OCI-LY7 (cell line): ENCODE measurements around the gene PRM2. TPM values are rescaled to one million over a fixed set of nuclear protein-coding genes. Genes with fewer than 3 reads are reported as not detected.
A peak's percentile ranks its signal among the peaks of the same experiment; 100 is the strongest.

Experiments used
- BruUV-seq: library from RNA; stranded (reverse); fragments of 400-500 nt; replicated peaks from 2 replicates; lab custom pipeline; 2021; lab: Mats Ljungman, UMichigan
- CTCF ChIA-PET: fragments of 300-600 bp; sonication (Branson Sonifier 250); formaldehyde crosslinking; loops from one replicate; lab custom pipeline; 2022; ENCODE audit warnings: antibody characterized with exemption; ENCODE audit not compliant: unreplicated experiment; lab: Charles Lee
- POLR2A ChIA-PET: fragments of 300-600 bp; sonication (Branson Sonifier 250); formaldehyde crosslinking; loops from one replicate; lab custom pipeline; 2022; ENCODE audit warnings: antibody characterized with exemption; lab: Charles Lee
- DNase-seq: peaks from one replicate; pipeline ENCODE4 v3.0.0-alpha.2; 2015; ENCODE audit warnings: low spot score
- H2AFZ ChIP-seq: fragments of 200-600 bp; sonication (generic), shearing (Covaris generic); 2 replicates; pipeline ENCODE4 v1.6.1; 2014; ENCODE audit warnings: mild to moderate bottlenecking, antibody characterized with exemption, low read length, moderate library complexity
- H3K27ac ChIP-seq: fragments of 200-600 bp; sonication (generic); 2 replicates; pipeline ENCODE4 v1.5.1; 2014; ENCODE audit warnings: mixed run types, low read depth, mild to moderate bottlenecking, moderate library complexity, low read length, inconsistent platforms; ENCODE audit not compliant: poor library complexity, severe bottlenecking
- H3K36me3 ChIP-seq: fragments of 200-600 bp; sonication (generic); 2 replicates; pipeline ENCODE4 v1.6.1; 2014; ENCODE audit warnings: mild to moderate bottlenecking, antibody characterized with exemption, low read length, moderate library complexity, mixed read lengths; ENCODE audit not compliant: insufficient read depth
- H3K4me1 ChIP-seq: fragments of 200-600 bp; sonication (generic); 2 replicates; pipeline ENCODE4 v1.5.1; 2014; ENCODE audit warnings: mild to moderate bottlenecking, low read length; ENCODE audit not compliant: insufficient read depth, poor library complexity, severe bottlenecking
- H3K4me2 ChIP-seq: fragments of 200-600 bp; sonication (generic); 2 replicates; pipeline ENCODE4 v1.6.1; 2014; ENCODE audit warnings: mild to moderate bottlenecking, low read length
- H3K4me3 ChIP-seq: fragments of 200-600 bp; sonication (generic); 2 replicates; pipeline ENCODE4 v1.5.1; 2014; ENCODE audit warnings: mild to moderate bottlenecking, low read depth, low read length; ENCODE audit not compliant: poor library complexity, severe bottlenecking
- H3K79me2 ChIP-seq: fragments of 200-600 bp; sonication (generic); 2 replicates; pipeline ENCODE4 v1.6.1; 2016; ENCODE audit warnings: low read depth, mild to moderate bottlenecking, low read length, moderate library complexity, mixed read lengths; ENCODE audit not compliant: insufficient read depth
- H3K9me2 ChIP-seq: fragments of 200-600 bp; sonication (generic); 2 replicates; pipeline ENCODE4 v1.6.1; 2016; ENCODE audit warnings: mild to moderate bottlenecking, low read length, mixed read lengths; ENCODE audit not compliant: insufficient read depth
- H3K9me3 ChIP-seq: fragments of 200-600 bp; sonication (generic); 2 replicates; pipeline ENCODE4 v1.6.1; 2014; ENCODE audit warnings: mild to moderate bottlenecking, mixed run types, low read length, mixed read lengths
- H4K20me1 ChIP-seq: fragments of 200-600 bp; sonication (generic); 2 replicates; pipeline ENCODE4 v1.6.1; 2014; ENCODE audit warnings: mild to moderate bottlenecking, antibody characterized with exemption, low read length, moderate library complexity, mixed read lengths; ENCODE audit not compliant: insufficient read depth
- EZH2phosphoT487 ChIP-seq: fragments of 200-600 bp; sonication (generic); IDR thresholded peaks from 2 replicates; pipeline ENCODE4 v1.6.1; 2018; ENCODE audit warnings: low read depth, borderline replicate concordance, mild to moderate bottlenecking, mixed run types, antibody characterized with exemption, low read length, moderate library complexity, mixed read lengths
- intact Hi-C: fragments of 100-400 bp; cut with micrococcal nuclease; formaldehyde crosslinking; loops from one replicate; pipeline ENCODE4 v1.10.0; 2022; ENCODE audit not compliant: unreplicated experiment
- total RNA-seq, 2 experiments: library from RNA; depleted of rRNA in 1 of 2; stranded (reverse); fragments of >200 nt in 1 of 2; shearing (Covaris generic) in 1 of 2; gene quantifications; 2 replicates each; pipeline ENCODE4 v1.2.3, GENCODE V29; 2014 to 2022
- TF ChIP-seq, protein P1 (sequence below): fragments of 200-600 bp; sonication (generic); conservative IDR thresholded peaks from 2 replicates; pipeline ENCODE4 v1.5.1; 2014; ENCODE audit warnings: mild to moderate bottlenecking, antibody characterized with exemption, low read length, moderate library complexity, mixed read lengths

Gene PRM2
- total RNA-seq, 2 experiments from 2014 or later, result not detected

- Histone ChIP-seq H3K4me1 (peaks cover 78% of the 10 kb centered on the region), H3K9me3 (peaks cover 16% of the 10 kb centered on the region), H4K20me1 (no peaks in the 10 kb centered on the region), H3K79me2 (no peaks in the 10 kb centered on the region), H2AFZ (no peak overlapping the region), H3K9me2 (no peaks in the 10 kb centered on the region), H3K4me2 (no peak overlapping the region), H3K4me3 (no peak overlapping the region), H3K36me3 (no peaks in the 10 kb centered on the region; the same call in 1 of the 2 replicates), H3K27ac (no peak overlapping the region)
- no peak for TF ChIP-seq EZH2phosphoT487
- TF ChIP-seq, protein P1, sequence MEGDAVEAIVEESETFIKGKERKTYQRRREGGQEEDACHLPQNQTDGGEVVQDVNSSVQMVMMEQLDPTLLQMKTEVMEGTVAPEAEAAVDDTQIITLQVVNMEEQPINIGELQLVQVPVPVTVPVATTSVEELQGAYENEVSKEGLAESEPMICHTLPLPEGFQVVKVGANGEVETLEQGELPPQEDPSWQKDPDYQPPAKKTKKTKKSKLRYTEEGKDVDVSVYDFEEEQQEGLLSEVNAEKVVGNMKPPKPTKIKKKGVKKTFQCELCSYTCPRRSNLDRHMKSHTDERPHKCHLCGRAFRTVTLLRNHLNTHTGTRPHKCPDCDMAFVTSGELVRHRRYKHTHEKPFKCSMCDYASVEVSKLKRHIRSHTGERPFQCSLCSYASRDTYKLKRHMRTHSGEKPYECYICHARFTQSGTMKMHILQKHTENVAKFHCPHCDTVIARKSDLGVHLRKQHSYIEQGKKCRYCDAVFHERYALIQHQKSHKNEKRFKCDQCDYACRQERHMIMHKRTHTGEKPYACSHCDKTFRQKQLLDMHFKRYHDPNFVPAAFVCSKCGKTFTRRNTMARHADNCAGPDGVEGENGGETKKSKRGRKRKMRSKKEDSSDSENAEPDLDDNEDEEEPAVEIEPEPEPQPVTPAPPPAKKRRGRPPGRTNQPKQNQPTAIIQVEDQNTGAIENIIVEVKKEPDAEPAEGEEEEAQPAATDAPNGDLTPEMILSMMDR, result no peak
- BruUV-seq, result no TSS peak
- intact Hi-C loops, result no loop called here
- no peak for DNase-seq
- ChIA-PET CTCF (no interaction called here), POLR2A (interaction anchor here (0.6 kb wide), 1 partner anchor 468 kb away, joined by 3 read pairs; no protein-coding TSS in a partner anchor)
These were observed 30.1 kb upstream of the PRM2 start for GRCh38 chr16:11306381-11306780.

DNA sequence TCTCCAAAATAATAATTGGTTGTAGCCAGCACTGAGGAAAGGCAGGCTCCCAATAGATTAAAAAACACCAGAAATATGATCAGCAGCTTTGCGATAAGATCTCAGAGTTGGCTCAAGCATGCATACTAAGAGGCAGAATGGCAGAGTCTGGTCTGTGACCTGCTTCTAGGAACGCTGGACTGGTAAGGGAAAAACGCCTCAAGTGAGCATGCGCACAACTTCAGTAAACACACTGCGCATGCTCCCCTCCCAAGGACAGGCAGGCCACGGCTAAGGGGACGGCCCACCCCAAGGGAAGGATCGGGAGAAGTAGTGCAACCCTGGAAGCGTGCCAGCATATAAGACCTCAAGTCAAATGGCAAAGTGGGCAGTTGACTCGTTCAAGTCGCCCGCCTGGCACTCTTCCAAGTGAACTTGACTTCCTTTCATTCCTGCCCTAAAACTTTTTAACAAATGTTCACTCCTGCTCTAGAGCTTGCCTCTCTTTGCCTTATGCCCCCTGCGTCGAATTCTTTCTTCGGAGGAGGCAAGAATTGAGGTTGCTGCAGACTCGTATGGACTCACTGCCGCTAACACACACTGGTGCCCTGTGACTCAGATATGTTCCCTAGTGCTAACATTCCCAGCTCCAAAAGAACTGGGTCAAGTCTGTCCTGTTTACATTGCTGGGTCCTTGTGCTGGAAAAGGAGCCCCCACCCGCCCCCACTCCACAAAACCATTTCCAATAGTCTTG is 27.3 kb upstream of the PRM2 start:
- intact Hi-C loops, result no loop called here
- Histone ChIP-seq H3K9me3 (peaks cover 16% of the 10 kb centered on the region), H3K4me3 (no peak overlapping the region), H3K4me1 (peaks cover 79% of the 10 kb centered on the region), H2AFZ (peak overlapping the region; percentile 17; the same call in 1 of the 2 replicates), H3K27ac (peak overlapping the region; percentile 18), H3K79me2 (no peaks in the 10 kb centered on the region), H4K20me1 (no peaks in the 10 kb centered on the region), H3K9me2 (no peaks in the 10 kb centered on the region), H3K36me3 (no peaks in the 10 kb centered on the region; the same call in 1 of the 2 replicates), H3K4me2 (peak overlapping the region; percentile 16; the same call in 1 of the 2 replicates)
- no peak for TF ChIP-seq EZH2phosphoT487
- TF ChIP-seq, protein P1, result no peak
- no TSS peak for BruUV-seq
- POLR2A ChIA-PET, result interaction anchor here (0.7 kb wide), 1 partner anchor 10 kb away, joined by 4 read pairs; no protein-coding TSS in a partner anchor
- CTCF ChIA-PET, result no interaction called here
- DNase-seq, result no peak

GRCh38 chr16:11302977-11303376 is 26.7 kb upstream of the PRM2 start:
- ChIA-PET POLR2A (no interaction called here), CTCF (no interaction called here)
- H3K4me2 ChIP-seq, result peak overlapping the region; percentile 16; the same call in 1 of the 2 replicates
- H3K4me3 ChIP-seq, result no peak overlapping the region
- no peaks in the 10 kb centered on the region for H4K20me1 ChIP-seq
- peak overlapping the region; percentile 18 for H3K27ac ChIP-seq
- peak overlapping the region; percentile 17; the same call in 1 of the 2 replicates for H2AFZ ChIP-seq
- no peaks in the 10 kb centered on the region for H3K9me2 ChIP-seq
- peaks cover 11% of the 10 kb centered on the region for H3K9me3 ChIP-seq
- intact Hi-C loops, result no loop called here
- H3K79me2 ChIP-seq, result no peaks in the 10 kb centered on the region
- no peaks in the 10 kb centered on the region; the same call in 1 of the 2 replicates for H3K36me3 ChIP-seq
- DNase-seq, result no peak
- no peak for TF ChIP-seq EZH2phosphoT487
- TF ChIP-seq, protein P1, result no peak
- no TSS peak for BruUV-seq
- peaks cover 79% of the 10 kb centered on the region for H3K4me1 ChIP-seq
